Measurements from ENCODE around the gene KRTAP5-5. TPM values are rescaled to one million over a fixed set of nuclear protein-coding genes. Genes with fewer than 3 reads are reported as not detected.
"Not testable (repeated sequence)": the region's sequence is repeated elsewhere in the genome, so short reads cannot be mapped to it uniquely, and the experiment has no call there.

Gene KRTAP5-5
- total RNA-seq, 1 experiment from 2014 or later = not detected

GRCh38 chr11:1655168-1656060 is 25.8 kb downstream of the KRTAP5-5 start:
- no peak for DNase-seq (ENCODE audit: low read depth)

GRCh38 chr11:1656061-1656441 is 26.5 kb downstream of the KRTAP5-5 start:
- DNase-seq (ENCODE audit: low read depth) = no peak

DNA sequence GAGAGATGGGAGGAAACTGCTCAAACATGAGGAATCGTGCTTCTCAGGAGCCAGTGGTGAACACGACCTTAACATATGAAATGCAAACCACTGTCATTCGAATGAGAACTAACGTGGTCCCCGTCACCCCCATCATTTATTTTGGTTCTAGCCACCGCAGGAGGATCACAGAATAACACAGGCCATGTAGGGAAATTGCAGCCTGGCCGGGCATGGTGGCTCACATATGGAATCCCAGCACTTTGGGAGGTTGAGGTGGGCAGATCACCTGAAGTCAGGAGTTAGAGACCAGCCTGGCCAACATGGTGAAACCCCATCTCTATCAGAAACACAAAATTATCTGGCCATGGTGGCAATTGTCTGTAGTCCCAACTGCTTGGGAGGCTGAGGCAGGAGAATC is 27.1 kb downstream of the KRTAP5-5 start:
- DNase-seq (ENCODE audit: low read depth) = no peak

DNA sequence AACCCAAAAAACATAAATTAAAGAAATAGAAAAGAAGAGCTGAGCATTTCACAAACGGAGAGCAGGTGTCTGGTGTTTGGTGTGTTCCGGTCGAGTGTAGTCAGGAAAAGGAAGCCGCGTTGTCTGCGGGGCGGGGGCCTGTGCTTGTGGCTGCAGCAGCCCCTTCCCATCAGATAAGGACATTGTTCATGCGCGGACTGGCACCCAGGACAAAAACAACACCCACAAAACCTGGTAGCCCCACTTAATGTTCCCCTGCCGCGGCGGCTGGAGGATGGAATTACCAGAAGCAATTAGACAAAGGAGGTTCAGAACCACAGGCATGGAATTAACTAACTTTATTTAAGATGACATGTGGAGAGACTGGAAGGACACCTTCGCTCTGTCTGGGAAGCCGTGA is 29.9 kb downstream of the KRTAP5-5 start:
- DNase-seq (ENCODE audit: low read depth) = no peak

DNA sequence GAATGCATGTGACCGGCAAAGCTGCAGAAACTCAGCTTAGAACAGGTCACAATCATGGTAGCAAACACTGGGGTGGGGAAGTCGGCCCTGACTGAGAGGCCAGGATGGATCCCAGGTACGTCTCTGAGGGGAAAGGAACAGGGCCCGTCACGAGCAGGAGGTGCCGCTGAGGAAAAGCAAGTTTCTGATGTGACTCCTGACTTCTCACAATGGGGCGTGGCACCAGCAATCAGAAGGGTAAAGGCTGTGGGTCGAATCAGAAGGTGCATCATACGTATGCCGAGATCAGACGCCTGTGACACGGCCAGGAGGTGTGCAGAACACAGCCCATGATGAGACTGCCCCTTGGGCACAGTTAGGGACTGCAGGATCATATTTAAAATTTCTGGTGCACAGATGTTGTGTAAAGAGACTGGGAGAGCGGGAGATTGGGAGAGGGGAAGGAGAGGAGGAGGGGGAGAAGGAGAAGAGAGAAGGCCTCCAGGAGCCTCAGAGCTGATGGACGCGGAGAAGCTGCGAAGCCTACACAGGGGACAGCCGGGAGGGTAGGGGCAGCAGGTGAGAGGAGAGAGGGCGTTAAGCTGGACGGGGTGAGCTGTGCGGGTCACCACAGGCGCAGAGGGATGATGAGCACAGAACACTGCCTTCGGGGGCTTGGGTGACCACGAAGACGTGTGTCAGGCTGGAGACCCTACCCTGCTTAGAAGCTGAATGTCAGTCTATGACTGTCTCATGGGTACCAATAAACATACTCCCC is 30.7 kb downstream of the KRTAP5-5 start:
- no peak for DNase-seq (ENCODE audit: low read depth)

- not testable (repeated sequence) for DNase-seq (ENCODE audit: low read depth)
Observed at GRCh38 chr11:1661454-1662269, 32.1 kb downstream of the KRTAP5-5 start.

DNA sequence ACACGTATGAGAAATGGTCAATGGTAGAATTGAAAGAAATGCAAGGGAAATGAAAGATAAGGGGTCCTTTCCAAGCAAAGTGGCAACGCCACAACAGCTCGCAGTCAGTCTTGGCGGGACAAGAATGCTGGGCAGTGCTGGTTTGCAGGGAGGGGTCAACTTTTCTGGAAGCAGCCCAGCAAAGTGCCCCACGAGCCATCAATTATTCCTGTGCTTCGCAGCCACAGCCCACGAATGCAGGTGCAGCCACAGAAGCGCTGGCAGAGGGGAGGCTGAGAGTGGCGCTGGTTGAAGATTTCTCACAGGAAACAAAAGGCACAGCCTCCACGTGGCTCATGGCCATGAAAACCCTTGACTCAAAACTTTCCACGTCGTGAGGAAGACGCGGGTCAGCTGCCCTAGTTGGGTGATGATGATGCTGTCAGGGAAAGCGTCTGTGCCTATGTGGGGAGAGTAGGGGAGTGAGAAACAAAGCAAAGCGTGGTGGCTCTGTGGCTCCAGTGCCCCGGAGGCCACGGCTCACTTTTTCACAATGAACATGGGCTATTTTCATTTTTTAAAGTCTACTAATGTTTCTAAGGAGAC is 33.2 kb downstream of the KRTAP5-5 start:
- DNase-seq (ENCODE audit: low read depth) = not testable (repeated sequence)

GRCh38 chr11:1665313-1665712 is 35.7 kb downstream of the KRTAP5-5 start:
- no peak for DNase-seq (ENCODE audit: low read depth)

DNA sequence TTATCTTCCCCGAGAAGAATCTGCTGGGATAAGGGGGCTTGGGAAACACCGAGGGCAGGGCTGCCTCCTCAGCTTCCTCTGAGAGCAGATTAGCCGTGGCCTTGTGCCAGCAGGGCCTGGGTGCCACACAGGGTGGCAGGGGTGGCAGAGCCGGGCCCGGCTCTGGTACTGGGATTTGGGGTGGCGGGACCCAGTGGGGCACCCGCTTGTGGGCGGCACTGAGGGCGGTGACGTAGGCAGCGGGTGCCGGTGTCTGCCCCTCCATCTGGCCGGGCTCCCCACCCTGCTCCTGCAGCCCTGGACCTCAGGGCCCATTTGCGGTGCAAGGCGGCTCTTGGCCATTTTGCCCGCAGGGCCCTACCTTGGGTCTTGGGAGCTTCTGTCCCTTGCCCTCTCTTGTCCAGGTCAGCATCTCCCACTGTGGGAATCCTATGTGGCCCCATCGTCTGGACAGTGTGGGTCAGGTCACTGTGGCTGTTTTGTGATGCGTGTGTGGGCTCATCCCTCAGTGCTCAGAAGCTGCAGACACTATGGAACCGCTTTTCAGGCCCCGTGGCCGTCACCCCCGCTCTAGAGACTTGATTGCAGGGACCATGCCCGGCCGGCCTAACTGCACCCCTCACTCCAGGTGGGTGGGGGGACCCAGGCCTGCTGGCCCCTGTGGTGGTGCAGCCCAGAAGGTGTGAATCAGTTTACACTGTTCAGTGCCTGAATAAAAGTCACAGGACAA is 37.7 kb downstream of the KRTAP5-5 start:
- DNase-seq (ENCODE audit: low read depth) = no peak

- DNase-seq (ENCODE audit: low read depth) = no peak
Observed at GRCh38 chr11:1667906-1668305, 38.3 kb downstream of the KRTAP5-5 start.

GRCh38 chr11:1668911-1669473 is 39.4 kb downstream of the KRTAP5-5 start:
- no peak for DNase-seq (ENCODE audit: low read depth)

GRCh38 chr11:1669546-1670218 is 40.1 kb downstream of the KRTAP5-5 start:
- DNase-seq (ENCODE audit: low read depth) = no peak

DNA sequence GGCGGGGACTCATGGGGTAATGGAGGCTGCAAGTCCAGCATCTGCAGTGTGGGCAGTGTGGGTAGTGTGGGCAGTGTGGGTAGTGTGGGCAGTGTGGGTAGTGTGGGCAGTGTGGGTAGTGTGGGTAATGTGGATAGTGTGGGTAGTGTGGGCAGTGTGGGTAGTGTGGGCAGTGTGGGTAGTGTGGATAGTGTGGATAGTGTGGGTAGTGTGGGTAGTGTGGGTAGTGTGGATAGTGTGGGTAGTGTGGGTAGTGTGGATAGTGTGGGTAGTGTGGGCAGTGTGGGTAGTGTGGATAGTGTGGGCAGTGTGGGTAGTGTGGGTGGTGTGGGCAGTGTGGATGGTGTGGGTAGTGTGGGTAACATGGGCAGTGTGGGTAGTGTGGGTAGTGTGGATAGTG is 40.9 kb downstream of the KRTAP5-5 start:
- not testable (repeated sequence) for DNase-seq (ENCODE audit: low read depth)

GRCh38 chr11:1670905-1671371 is 41.4 kb downstream of the KRTAP5-5 start:
- no peak for DNase-seq (ENCODE audit: low read depth)

- no peak for DNase-seq (ENCODE audit: low read depth)
Observed at GRCh38 chr11:1671658-1672057, 42.1 kb downstream of the KRTAP5-5 start.

GRCh38 chr11:1672613-1673350 is 43.2 kb downstream of the KRTAP5-5 start:
- DNase-seq (ENCODE audit: low read depth) = no peak

- no peak for DNase-seq (ENCODE audit: low read depth)
Observed at GRCh38 chr11:1673446-1674172, 44.0 kb downstream of the KRTAP5-5 start.
